ENCODE data around the gene PRTFDC1.

- no peak for TF ChIP-seq TAF1 (IDR thresholded peaks at IDR 0.05; ENCODE audit: low read depth)
- TF ChIP-seq CEBPB (IDR thresholded peaks at IDR 0.05): no peak
- no peak for TF ChIP-seq MAX (IDR thresholded peaks at IDR 0.05)
- TF ChIP-seq TEAD4 (IDR thresholded peaks at IDR 0.05): no peak
- TF ChIP-seq EP300 (IDR thresholded peaks at IDR 0.05; ENCODE audit: borderline replicate concordance): no peak
- no peak for TF ChIP-seq TCF12 (IDR thresholded peaks at IDR 0.05; ENCODE audit: low read depth)
- TF ChIP-seq RAD21 (IDR thresholded peaks at IDR 0.05; ENCODE audit: low read depth): no peak
- no peak for TF ChIP-seq EGR1 (IDR thresholded peaks at IDR 0.05)
- no peak for TF ChIP-seq CREB1 (IDR thresholded peaks at IDR 0.05; ENCODE audit: low read depth)
- TF ChIP-seq YY1 (IDR thresholded peaks at IDR 0.05; ENCODE audit: low read depth): no peak
- no peak for TF ChIP-seq REST (IDR thresholded peaks at IDR 0.05; ENCODE audit: low read depth)
Measured at GRCh38 chr10:24904824-24905223, 47.6 kb downstream of the PRTFDC1 start.
